Adipose tissue (tissue), 3 donors: ENCODE data around the gene OR2V1. TPM values are rescaled to one million over a fixed set of nuclear protein-coding genes. Genes with fewer than 3 reads are reported as not detected.
"Not testable (repeated sequence)": the region's sequence is repeated elsewhere in the genome, so short reads cannot be mapped to it uniquely, and the experiment has no call there.

Experiments used
- H3K27ac ChIP-seq: one replicate; pipeline ENCODE4 v1.5.1; 2013; ENCODE audit warnings: low read depth, low read length
- WGBS, 3 donors: extraction: QIAGEN DNeasy Blood & Tissue Kit; methylation state at CpG; one replicate each; pipeline ENCODE4 v1.1.7; 2013; 5-methylcytosine and 5-hydroxymethylcytosine counted together
- polyA plus RNA-seq, 3 donors: library from polyadenylated mRNA; stranded (reverse); fragments of 200-250 nt; gene quantifications; one replicate each; pipeline ENCODE4 v1.2.3, GENCODE V29; 2013
- donor health status: healthy with polysubstance abuse.
- donor health status: Bipolar disorder and iron deficiency.
- donor health status: healthy.

Gene OR2V1
- polyA plus RNA-seq: not detected

- 64 to 78% (median 68%) methylated on average over 14 of the region's 14 CpGs for WGBS, 3 donors
- no peak within 1 kb of the TSS for H3K27ac ChIP-seq
Observed at GRCh38 chr5:181130832-181131496, at the start of gene OR2V1. OR2V1 (minus strand) TSS chr5:181131169; CDS start chr5:181125304, 5,865 bp downstream.

GRCh38 chr5:181177559-181177958, 46.6 kb upstream of the OR2V1 start:
- WGBS, 3 donors: 72 to 77% (median 75%) methylated on average over 14 of the region's 14 CpGs
- H3K27ac ChIP-seq: not testable (repeated sequence)

- 47 to 67% (median 62%) methylated on average over 3 of the region's 3 CpGs for WGBS, 3 donors
- H3K27ac ChIP-seq: no peak overlapping the region
Observed at GRCh38 chr5:181176254-181176952, 45.4 kb upstream of the OR2V1 start.

GRCh38 chr5:181173420-181174342, 42.7 kb upstream of the OR2V1 start:
- H3K27ac ChIP-seq: no peak overlapping the region
- 5 to 9% (median 5%) methylated on average over 50 of the region's 50 CpGs for WGBS, 3 donors

GRCh38 chr5:181173027-181173419, 42.1 kb upstream of the OR2V1 start:
- 5 to 15% (median 10%) methylated on average over 11 of the region's 11 CpGs for WGBS, 3 donors

GRCh38 chr5:181171782-181172181, 40.8 kb upstream of the OR2V1 start:
- H3K27ac ChIP-seq: no peak overlapping the region
- WGBS, 3 donors: 33 to 56% (median 52%) methylated on average over 3 of the region's 3 CpGs

More at GRCh38 chr5:181173027-181173419, 42.1 kb upstream of the OR2V1 start:
- no peak overlapping the region for H3K27ac ChIP-seq

- WGBS, 3 donors: 45 to 48% (median 47%) methylated on average over 6 of the region's 6 CpGs
- no peak overlapping the region for H3K27ac ChIP-seq
Observed at GRCh38 chr5:181170996-181171395, 40.0 kb upstream of the OR2V1 start.

GRCh38 chr5:181170237-181170825, 39.4 kb upstream of the OR2V1 start:
- 10 to 19% (median 17%) methylated on average over 33 of the region's 33 CpGs for WGBS, 3 donors
- no peak overlapping the region for H3K27ac ChIP-seq

- not testable (repeated sequence) for H3K27ac ChIP-seq
- WGBS, 3 donors: 4 to 16% (median 8%) methylated on average over 47 to 50 of the region's 50 CpGs
Observed at GRCh38 chr5:181169459-181170236, 38.7 kb upstream of the OR2V1 start.

- no peak overlapping the region for H3K27ac ChIP-seq
- WGBS, 3 donors: 29 to 42% (median 41%) methylated on average over 13 to 14 of the region's 14 CpGs
Observed at GRCh38 chr5:181168595-181169118, 37.7 kb upstream of the OR2V1 start.

GRCh38 chr5:181167814-181168488, 37.0 kb upstream of the OR2V1 start:
- H3K27ac ChIP-seq: no peak overlapping the region
- 13 to 15% (median 13%) methylated on average over 9 to 11 of the region's 11 CpGs for WGBS, 3 donors

- WGBS, 3 donors: 64 to 66% (median 66%) methylated on average over 6 of the region's 6 CpGs
- H3K27ac ChIP-seq: no peak overlapping the region
Observed at GRCh38 chr5:181166812-181167733, 36.1 kb upstream of the OR2V1 start.

- H3K27ac ChIP-seq: no peak overlapping the region
- WGBS, 3 donors: 9 to 23% (median 22%) methylated on average over 46 to 48 of the region's 52 CpGs
Observed at GRCh38 chr5:181164076-181164952, 33.3 kb upstream of the OR2V1 start.

GRCh38 chr5:181163487-181164075, 32.6 kb upstream of the OR2V1 start:
- 48 to 51% (median 48%) methylated on average over 14 to 16 of the region's 16 CpGs for WGBS, 3 donors
- no peak overlapping the region for H3K27ac ChIP-seq
